ENCODE results near the gene UBE2S.
A peak's percentile ranks its signal among the peaks of the same experiment; 100 is the strongest.

The UBE2S gene

DNA sequence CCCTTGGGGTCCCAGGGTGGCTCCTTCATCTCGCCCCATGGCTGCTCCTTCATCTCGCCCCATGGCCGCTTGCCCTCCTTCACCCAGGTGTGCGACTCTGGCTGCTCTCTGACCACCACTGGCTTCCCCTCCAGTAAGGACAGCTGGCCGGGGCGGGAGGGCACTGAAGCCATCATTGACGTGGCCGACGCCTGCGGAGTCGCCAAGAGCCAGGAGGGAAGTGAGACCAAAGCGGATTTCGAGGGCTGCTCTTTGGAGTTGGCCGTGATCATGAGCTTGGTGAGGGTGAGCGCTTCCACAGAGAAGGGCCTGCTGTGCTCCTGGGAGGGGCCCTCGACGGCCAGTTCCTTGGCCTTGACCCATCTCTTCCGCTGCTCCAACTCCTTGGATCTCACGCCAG lies 49.1 kb downstream of the UBE2S start (continued):
- TF ChIP-seq, protein P1, sequence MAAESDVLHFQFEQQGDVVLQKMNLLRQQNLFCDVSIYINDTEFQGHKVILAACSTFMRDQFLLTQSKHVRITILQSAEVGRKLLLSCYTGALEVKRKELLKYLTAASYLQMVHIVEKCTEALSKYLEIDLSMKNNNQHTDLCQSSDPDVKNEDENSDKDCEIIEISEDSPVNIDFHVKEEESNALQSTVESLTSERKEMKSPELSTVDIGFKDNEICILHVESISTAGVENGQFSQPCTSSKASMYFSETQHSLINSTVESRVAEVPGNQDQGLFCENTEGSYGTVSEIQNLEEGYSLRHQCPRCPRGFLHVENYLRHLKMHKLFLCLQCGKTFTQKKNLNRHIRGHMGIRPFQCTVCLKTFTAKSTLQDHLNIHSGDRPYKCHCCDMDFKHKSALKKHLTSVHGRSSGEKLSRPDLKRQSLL (tag by site-specific recombination; IDR thresholded peaks at IDR 0.05) = no peak

DNA sequence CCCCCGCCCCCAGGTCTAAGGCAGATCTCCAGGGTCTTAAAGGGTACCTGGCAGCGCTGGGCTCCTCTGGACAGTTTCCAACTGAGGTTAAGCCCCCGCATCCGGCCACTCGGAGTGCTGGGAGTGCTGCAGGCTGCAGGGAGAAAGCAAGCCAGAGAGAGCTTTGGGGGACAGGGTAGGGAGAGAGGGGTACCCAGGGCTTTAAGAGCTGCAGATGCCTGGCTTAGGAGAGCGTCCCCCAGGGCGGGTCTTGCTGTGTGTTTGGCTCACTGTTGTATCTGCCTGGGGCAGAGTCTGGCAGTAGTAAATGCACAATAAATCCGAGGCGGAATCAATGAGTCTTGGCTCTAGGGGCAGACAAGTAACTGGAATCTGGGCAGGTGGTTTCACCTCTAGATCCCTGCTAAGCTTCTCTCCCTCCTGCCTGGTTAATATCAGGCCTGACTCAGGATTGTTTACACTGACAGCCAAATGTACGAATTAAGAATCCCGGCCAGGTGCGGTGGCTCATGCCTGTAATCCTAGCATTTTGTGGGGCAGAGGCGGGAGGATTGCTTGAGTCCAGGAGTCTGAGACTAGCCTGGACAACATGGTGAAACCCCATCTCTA lies 52.3 kb downstream of the UBE2S start:
- TF ChIP-seq, protein P2, sequence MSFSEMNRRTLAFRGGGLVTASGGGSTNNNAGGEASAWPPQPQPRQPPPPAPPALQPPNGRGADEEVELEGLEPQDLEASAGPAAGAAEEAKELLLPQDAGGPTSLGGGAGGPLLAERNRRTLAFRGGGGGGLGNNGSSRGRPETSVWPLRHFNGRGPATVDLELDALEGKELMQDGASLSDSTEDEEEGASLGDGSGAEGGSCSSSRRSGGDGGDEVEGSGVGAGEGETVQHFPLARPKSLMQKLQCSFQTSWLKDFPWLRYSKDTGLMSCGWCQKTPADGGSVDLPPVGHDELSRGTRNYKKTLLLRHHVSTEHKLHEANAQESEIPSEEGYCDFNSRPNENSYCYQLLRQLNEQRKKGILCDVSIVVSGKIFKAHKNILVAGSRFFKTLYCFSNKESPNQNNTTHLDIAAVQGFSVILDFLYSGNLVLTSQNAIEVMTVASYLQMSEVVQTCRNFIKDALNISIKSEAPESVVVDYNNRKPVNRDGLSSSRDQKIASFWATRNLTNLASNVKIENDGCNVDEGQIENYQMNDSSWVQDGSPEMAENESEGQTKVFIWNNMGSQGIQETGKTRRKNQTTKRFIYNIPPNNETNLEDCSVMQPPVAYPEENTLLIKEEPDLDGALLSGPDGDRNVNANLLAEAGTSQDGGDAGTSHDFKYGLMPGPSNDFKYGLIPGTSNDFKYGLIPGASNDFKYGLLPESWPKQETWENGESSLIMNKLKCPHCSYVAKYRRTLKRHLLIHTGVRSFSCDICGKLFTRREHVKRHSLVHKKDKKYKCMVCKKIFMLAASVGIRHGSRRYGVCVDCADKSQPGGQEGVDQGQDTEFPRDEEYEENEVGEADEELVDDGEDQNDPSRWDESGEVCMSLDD (tag by site-specific recombination; IDR thresholded peaks at IDR 0.05) = 0 out of 2 replicates have a peak, but pooled peaks have one; percentile 16
- TF ChIP-seq ZNF529 (tag by site-specific recombination; IDR thresholded peaks at IDR 0.05; ENCODE audit: insufficient replicate concordance) (no peak), PRDM1 (tag by site-specific recombination; IDR thresholded peaks at IDR 0.05) (0 out of 2 replicates have a peak, but pooled peaks have one; percentile 13), ZNF664 (tag by site-specific recombination; IDR thresholded peaks at IDR 0.05) (peak; percentile 98), KLF8 (tag by site-specific recombination; IDR thresholded peaks at IDR 0.05) (peak; percentile 23; the same call in 1 of the 2 replicates), GLIS1 (tag by site-specific recombination; IDR thresholded peaks at IDR 0.05) (peak; percentile 30; the same call in 1 of the 2 replicates), ZBTB17 (tag by site-specific recombination; IDR thresholded peaks at IDR 0.05) (peak; percentile 73)
- TF ChIP-seq, protein P3, sequence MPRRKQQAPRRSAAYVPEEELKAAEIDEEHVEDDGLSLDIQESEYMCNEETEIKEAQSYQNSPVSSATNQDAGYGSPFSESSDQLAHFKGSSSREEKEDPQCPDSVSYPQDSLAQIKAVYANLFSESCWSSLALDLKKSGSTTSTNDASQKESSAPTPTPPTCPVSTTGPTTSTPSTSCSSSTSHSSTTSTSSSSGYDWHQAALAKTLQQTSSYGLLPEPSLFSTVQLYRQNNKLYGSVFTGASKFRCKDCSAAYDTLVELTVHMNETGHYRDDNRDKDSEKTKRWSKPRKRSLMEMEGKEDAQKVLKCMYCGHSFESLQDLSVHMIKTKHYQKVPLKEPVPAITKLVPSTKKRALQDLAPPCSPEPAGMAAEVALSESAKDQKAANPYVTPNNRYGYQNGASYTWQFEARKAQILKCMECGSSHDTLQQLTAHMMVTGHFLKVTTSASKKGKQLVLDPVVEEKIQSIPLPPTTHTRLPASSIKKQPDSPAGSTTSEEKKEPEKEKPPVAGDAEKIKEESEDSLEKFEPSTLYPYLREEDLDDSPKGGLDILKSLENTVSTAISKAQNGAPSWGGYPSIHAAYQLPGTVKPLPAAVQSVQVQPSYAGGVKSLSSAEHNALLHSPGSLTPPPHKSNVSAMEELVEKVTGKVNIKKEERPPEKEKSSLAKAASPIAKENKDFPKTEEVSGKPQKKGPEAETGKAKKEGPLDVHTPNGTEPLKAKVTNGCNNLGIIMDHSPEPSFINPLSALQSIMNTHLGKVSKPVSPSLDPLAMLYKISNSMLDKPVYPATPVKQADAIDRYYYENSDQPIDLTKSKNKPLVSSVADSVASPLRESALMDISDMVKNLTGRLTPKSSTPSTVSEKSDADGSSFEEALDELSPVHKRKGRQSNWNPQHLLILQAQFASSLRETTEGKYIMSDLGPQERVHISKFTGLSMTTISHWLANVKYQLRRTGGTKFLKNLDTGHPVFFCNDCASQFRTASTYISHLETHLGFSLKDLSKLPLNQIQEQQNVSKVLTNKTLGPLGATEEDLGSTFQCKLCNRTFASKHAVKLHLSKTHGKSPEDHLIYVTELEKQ (tag by site-specific recombination; IDR thresholded peaks at IDR 0.05; ENCODE audit: borderline replicate concordance) = no peak
- Histone ChIP-seq H3K9me3 (ENCODE audit: control insufficient read depth, insufficient read depth, low read depth, low read length) (no peaks in the 10 kb centered on the region), H3K4me3 (ENCODE audit: low read depth, low read length) (no peak overlapping the region), H3K27ac (ENCODE audit: extremely low read depth, low read depth, low read length) (no peak overlapping the region), H3K36me3 (ENCODE audit: control insufficient read depth in 2 of 2, insufficient read depth in 1 of 2, low read length in 2 of 2) (no peaks in the 10 kb centered on the region), H3K4me1 (ENCODE audit: control insufficient read depth, insufficient read depth, low read length) (peaks cover 8% of the 10 kb centered on the region; the same call in 1 of the 2 replicates)
- POLR2A ChIA-PET = interaction anchor here (0.7 to 1.8 kb wide), 3 partner anchors 10 to 16 kb away, joined by 4 to 8 read pairs (median 4); partner anchors contain the start of genes IL11 and KMT5C
- CTCF ChIA-PET = interaction anchor here (0.6 to 1.6 kb wide), 4 partner anchors 16 to 145 kb away, joined by 3 to 4 read pairs (median 3); partner anchors contain the start of gene KMT5C

DNA sequence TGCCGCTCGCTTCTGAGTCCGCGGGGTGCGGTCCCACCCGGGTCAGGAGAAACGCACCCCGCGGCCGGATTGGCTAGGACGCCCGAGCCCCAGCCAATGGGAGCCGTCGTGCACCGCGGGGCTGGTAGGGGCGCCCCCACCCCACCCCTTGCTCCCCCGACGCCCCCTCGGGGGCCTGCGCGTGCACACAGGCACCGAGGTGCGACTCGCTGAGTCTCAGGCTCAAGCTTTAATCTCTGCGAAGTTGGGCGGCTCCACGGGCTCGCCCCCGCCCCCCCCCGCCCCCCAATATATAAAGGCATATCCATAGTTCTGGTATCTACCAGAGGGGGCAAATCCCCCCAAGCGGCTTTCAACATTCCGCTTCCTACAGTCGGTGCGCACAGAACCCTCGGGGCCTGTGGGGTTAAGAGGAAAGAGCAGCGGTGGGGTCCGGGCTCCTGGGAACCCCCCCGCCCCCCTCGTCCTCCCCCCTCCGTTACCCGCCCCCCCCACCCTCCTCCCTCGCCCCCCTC lies 52.8 kb downstream of the UBE2S start, which contains the start of gene COX6B2:
TSS of gene COX6B2 (minus strand) at position 22 of the 515 bp plus-strand sequence. CDS start 198 bp downstream, outside the sequence.
- CTCF ChIA-PET = interaction anchor here (0.6 to 1.3 kb wide), 2 partner anchors 59 to 144 kb away, joined by 3 read pairs; no protein-coding TSS in a partner anchor

More for the DNA sequence above, 52.8 kb downstream of the UBE2S start, which contains the start of gene COX6B2:
- TF ChIP-seq ZNF777 (tag by site-specific recombination; IDR thresholded peaks at IDR 0.05; ENCODE audit: borderline replicate concordance) = 0 out of 2 replicates have a peak, but pooled peaks have one; percentile 1
- no peak for TF ChIP-seq ZNF133 (tag by site-specific recombination; IDR thresholded peaks at IDR 0.05)
- POLR2A ChIA-PET = no interaction called here
- H3K27ac ChIP-seq (ENCODE audit: extremely low read depth, low read depth, low read length) = no peak within 1 kb of the TSS
- H3K36me3 ChIP-seq (ENCODE audit: control insufficient read depth in 2 of 2, insufficient read depth in 1 of 2, low read length in 2 of 2) = no peaks in the 10 kb centered on the region
- H3K4me1 ChIP-seq (ENCODE audit: control insufficient read depth, insufficient read depth, low read length) = peaks cover 8% of the 10 kb centered on the region; the same call in 1 of the 2 replicates
- peak within 1 kb of the TSS; percentile 54 for H3K4me3 ChIP-seq (ENCODE audit: low read depth, low read length)
- no peaks in the 10 kb centered on the region for H3K9me3 ChIP-seq (ENCODE audit: control insufficient read depth, insufficient read depth, low read depth, low read length)

Data from HEK293 (cell line).